Measurements from ENCODE around the gene PCDHGA8. TPM values are rescaled to one million over a fixed set of nuclear protein-coding genes. Genes with fewer than 3 reads are reported as not detected.
A peak's percentile ranks its signal among the peaks of the same experiment; 100 is the strongest.

The PCDHGA8 gene
- total and polyA plus RNA-seq, 4 donors = 0.02 to 0.75 (median 0.13) TPM

DNA sequence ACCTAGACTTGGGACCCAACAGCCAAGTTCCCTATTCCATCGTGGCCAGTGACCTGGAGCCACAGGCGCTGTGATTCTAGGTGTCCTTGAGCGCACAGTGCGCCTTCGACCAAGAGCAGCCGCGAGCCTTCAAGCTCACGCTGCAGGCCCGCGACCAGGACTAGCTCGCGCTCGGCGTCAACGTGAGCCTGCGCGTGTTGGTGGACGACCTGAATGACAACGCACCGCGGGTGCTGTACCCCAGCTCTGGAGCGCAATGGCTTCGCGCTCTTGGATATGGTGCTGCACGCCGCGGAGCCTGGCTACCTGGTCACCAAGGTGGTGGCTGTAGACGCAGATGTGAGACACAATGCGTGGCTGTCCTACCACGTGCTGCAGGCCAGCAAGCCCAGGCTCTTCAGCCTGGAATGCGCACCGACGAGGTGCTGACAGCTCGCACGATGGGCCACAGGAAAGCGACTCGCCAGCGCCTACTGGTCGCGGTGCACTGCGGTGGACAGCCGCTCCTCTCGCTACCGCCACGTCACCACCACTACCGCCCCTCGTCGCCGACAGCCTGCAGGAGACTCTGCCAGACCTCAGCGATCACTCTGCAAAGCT, 49.2 kb downstream of the PCDHGA8 start:
- no peaks in the 10 kb centered on the region for H3K27me3 ChIP-seq (ENCODE audit: control insufficient read depth in 4 of 4, insufficient read depth in 4 of 4, low read length in 3 of 4)
- TF ChIP-seq EGR1 (IDR thresholded peaks at IDR 0.05; ENCODE audit: low read depth in 2 of 2) (no peak), FOXA1 (IDR thresholded peaks at IDR 0.05) (no peak), TAF1 (conservative IDR thresholded peaks at IDR 0.05) (no peak), NR2F2 (IDR thresholded peaks at IDR 0.05) (no peak), HNF4A (conservative IDR thresholded peaks at IDR 0.05) (no peak), HNF4G (IDR thresholded peaks at IDR 0.05) (no peak), GABPA (IDR thresholded peaks at IDR 0.05 in 1 of 2, conservative IDR thresholded peaks at IDR 0.05 in 1 of 2) (no peak), JUND (IDR thresholded peaks at IDR 0.05) (no peak)
- TF ChIP-seq, protein P1, sequence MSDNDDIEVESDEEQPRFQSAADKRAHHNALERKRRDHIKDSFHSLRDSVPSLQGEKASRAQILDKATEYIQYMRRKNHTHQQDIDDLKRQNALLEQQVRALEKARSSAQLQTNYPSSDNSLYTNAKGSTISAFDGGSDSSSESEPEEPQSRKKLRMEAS (IDR thresholded peaks at IDR 0.05) = no peak
- TF ChIP-seq, protein P2, sequence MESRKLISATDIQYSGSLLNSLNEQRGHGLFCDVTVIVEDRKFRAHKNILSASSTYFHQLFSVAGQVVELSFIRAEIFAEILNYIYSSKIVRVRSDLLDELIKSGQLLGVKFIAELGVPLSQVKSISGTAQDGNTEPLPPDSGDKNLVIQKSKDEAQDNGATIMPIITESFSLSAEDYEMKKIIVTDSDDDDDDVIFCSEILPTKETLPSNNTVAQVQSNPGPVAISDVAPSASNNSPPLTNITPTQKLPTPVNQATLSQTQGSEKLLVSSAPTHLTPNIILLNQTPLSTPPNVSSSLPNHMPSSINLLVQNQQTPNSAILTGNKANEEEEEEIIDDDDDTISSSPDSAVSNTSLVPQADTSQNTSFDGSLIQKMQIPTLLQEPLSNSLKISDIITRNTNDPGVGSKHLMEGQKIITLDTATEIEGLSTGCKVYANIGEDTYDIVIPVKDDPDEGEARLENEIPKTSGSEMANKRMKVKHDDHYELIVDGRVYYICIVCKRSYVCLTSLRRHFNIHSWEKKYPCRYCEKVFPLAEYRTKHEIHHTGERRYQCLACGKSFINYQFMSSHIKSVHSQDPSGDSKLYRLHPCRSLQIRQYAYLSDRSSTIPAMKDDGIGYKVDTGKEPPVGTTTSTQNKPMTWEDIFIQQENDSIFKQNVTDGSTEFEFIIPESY (IDR thresholded peaks at IDR 0.05) = no peak
- peaks cover 8 to 24% (median 11%) of the 10 kb centered on the region in 4 donors for H3K9me3 ChIP-seq (ENCODE audit: control insufficient read depth in 4 of 4, low read length in 3 of 4)
- peaks cover 0 to 2% (median 0%) of the 10 kb centered on the region in 4 donors for H3K36me3 ChIP-seq (ENCODE audit: control insufficient read depth in 4 of 4, insufficient read depth in 3 of 4, low read depth in 1 of 4, low read length in 3 of 4)
- WGBS = 47% methylated on average over 50 of the region's 50 CpGs
- DNase-seq (ENCODE audit: low spot score) = no peak
- H3K9ac ChIP-seq (ENCODE audit: low read depth in 1 of 2, low read length in 2 of 2) = no peak overlapping the region
- no peaks in the 10 kb centered on the region for H3K4me1 ChIP-seq (ENCODE audit: control insufficient read depth in 4 of 4, insufficient read depth in 4 of 4, low read length in 3 of 4)
- H3K4me3 ChIP-seq (ENCODE audit: low read depth in 1 of 3, low read length in 3 of 3) = peak overlapping the region in 2 of 3 donors; percentile 10 to 38
- H3K27ac ChIP-seq (ENCODE audit: low read depth in 1 of 2, low read length in 2 of 2) = no peak overlapping the region

Other genes with a start within 250 kb of the PCDHGA8 start
Only the 30 nearest of the 37 such genes appear.
- gene PCDHB9, start 205.5 kb upstream of the PCDHGA8 start, total RNA-seq = under 1 TPM; 0.09 to 0.25 TPM
- gene PCDHB9, start 205.5 kb upstream of the PCDHGA8 start, polyA plus RNA-seq = under 1 TPM; 0.03 to 0.07 TPM
- gene PCDHB10, start 200.3 kb upstream of the PCDHGA8 start, total RNA-seq = under 1 TPM; 0.14 to 0.17 TPM
- under 1 TPM; 0.07 TPM for gene PCDHB10, start 200.3 kb upstream of the PCDHGA8 start, polyA plus RNA-seq
- gene PCDHB11, start 193.0 kb upstream of the PCDHGA8 start, total RNA-seq = under 1 TPM; 0.23 to 0.33 TPM
- under 1 TPM; 0.08 to 0.09 TPM for gene PCDHB11, start 193.0 kb upstream of the PCDHGA8 start, polyA plus RNA-seq
- under 1 TPM; 0.28 to 0.33 TPM for gene PCDHB12, start 183.9 kb upstream of the PCDHGA8 start, total RNA-seq
- under 1 TPM; 0.06 to 0.12 TPM for gene PCDHB12, start 183.9 kb upstream of the PCDHGA8 start, polyA plus RNA-seq
- gene PCDHB13, start 178.7 kb upstream of the PCDHGA8 start, total RNA-seq = under 1 TPM; 0.19 to 0.42 TPM
- under 1 TPM; 0.11 to 0.17 TPM for gene PCDHB13, start 178.7 kb upstream of the PCDHGA8 start, polyA plus RNA-seq
- gene PCDHB14, start 169.3 kb upstream of the PCDHGA8 start, total RNA-seq = under 1 TPM; 0.42 to 0.47 TPM
- gene PCDHB14, start 169.3 kb upstream of the PCDHGA8 start, polyA plus RNA-seq = under 1 TPM; 0.10 to 0.23 TPM
- gene PCDHB15, start 147.2 kb upstream of the PCDHGA8 start, total RNA-seq = under 1 TPM; 0.28 to 0.59 TPM
- under 1 TPM; 0.21 to 0.52 TPM for gene PCDHB15, start 147.2 kb upstream of the PCDHGA8 start, polyA plus RNA-seq
- under 1 TPM; 0.19 to 0.42 TPM for gene SLC25A2, start 88.6 kb upstream of the PCDHGA8 start, total RNA-seq
- gene SLC25A2, start 88.6 kb upstream of the PCDHGA8 start, polyA plus RNA-seq = not detected
- 10 to 100 TPM; 25.7 to 36.3 TPM for gene TAF7, start 71.8 kb upstream of the PCDHGA8 start, total RNA-seq
- 10 to 100 TPM; 23.5 to 30.8 TPM for gene TAF7, start 71.8 kb upstream of the PCDHGA8 start, polyA plus RNA-seq
- under 1 TPM; 0.05 to 0.08 TPM for gene PCDHGA1, start 62.1 kb upstream of the PCDHGA8 start, total RNA-seq
- under 1 TPM in 1 of 2 donors, not detected in 1; 0.05 TPM for gene PCDHGA1, start 62.1 kb upstream of the PCDHGA8 start, polyA plus RNA-seq
- under 1 TPM; 0.23 to 0.42 TPM for gene PCDHGA2, start 53.9 kb upstream of the PCDHGA8 start, total RNA-seq
- under 1 TPM; 0.26 to 0.46 TPM for gene PCDHGA2, start 53.9 kb upstream of the PCDHGA8 start, polyA plus RNA-seq
- gene PCDHGA3, start 48.8 kb upstream of the PCDHGA8 start, total RNA-seq = under 1 TPM; 0.09 to 0.59 TPM
- under 1 TPM; 0.25 to 0.32 TPM for gene PCDHGA3, start 48.8 kb upstream of the PCDHGA8 start, polyA plus RNA-seq
- under 1 TPM; 0.14 to 0.75 TPM for gene PCDHGB1, start 42.5 kb upstream of the PCDHGA8 start, total RNA-seq
- under 1 TPM; 0.10 to 0.11 TPM for gene PCDHGB1, start 42.5 kb upstream of the PCDHGA8 start, polyA plus RNA-seq
- gene PCDHGA4, start 37.6 kb upstream of the PCDHGA8 start, total RNA-seq = under 1 TPM; 0.23 to 0.92 TPM
- gene PCDHGA4, start 37.6 kb upstream of the PCDHGA8 start, polyA plus RNA-seq = under 1 TPM; 0.15 to 0.21 TPM
- gene PCDHGB2, start 32.6 kb upstream of the PCDHGA8 start, total RNA-seq = 1 to 10 TPM in 1 of 2 donors, under 1 TPM in 1; 0.47 to 1.0 TPM
- gene PCDHGB2, start 32.6 kb upstream of the PCDHGA8 start, polyA plus RNA-seq = under 1 TPM in 1 of 2 donors, not detected in 1; 0.28 TPM
- under 1 TPM; 0.09 to 0.50 TPM for gene PCDHGA5, start 28.5 kb upstream of the PCDHGA8 start, total RNA-seq
- gene PCDHGA5, start 28.5 kb upstream of the PCDHGA8 start, polyA plus RNA-seq = under 1 TPM; 0.04 to 0.08 TPM
- gene PCDHGB3, start 22.4 kb upstream of the PCDHGA8 start, total RNA-seq = 1 to 10 TPM in 1 of 2 donors, under 1 TPM in 1; 0.37 to 1.2 TPM
- under 1 TPM in 1 of 2 donors, not detected in 1; 0.07 TPM for gene PCDHGB3, start 22.4 kb upstream of the PCDHGA8 start, polyA plus RNA-seq
- gene PCDHGA6, start 18.7 kb upstream of the PCDHGA8 start, total RNA-seq = under 1 TPM; 0.37 to 0.67 TPM
- under 1 TPM; 0.08 to 0.18 TPM for gene PCDHGA6, start 18.7 kb upstream of the PCDHGA8 start, polyA plus RNA-seq
- gene PCDHGA7, start 9.9 kb upstream of the PCDHGA8 start, total RNA-seq = under 1 TPM; 0.19 to 0.67 TPM
- gene PCDHGA7, start 9.9 kb upstream of the PCDHGA8 start, polyA plus RNA-seq = under 1 TPM; 0.21 TPM
- gene PCDHGB4, start 4.9 kb upstream of the PCDHGA8 start, total RNA-seq = 1 to 10 TPM; 1.7 to 2.8 TPM
- 1 to 10 TPM in 1 of 2 donors, under 1 TPM in 1; 0.76 to 1.4 TPM for gene PCDHGB4, start 4.9 kb upstream of the PCDHGA8 start, polyA plus RNA-seq
- gene PCDHGB5, start 5.3 kb downstream of the PCDHGA8 start, total RNA-seq = 1 to 10 TPM; 2.5 to 3.8 TPM
- 1 to 10 TPM in 1 of 2 donors, under 1 TPM in 1; 0.76 to 2.0 TPM for gene PCDHGB5, start 5.3 kb downstream of the PCDHGA8 start, polyA plus RNA-seq
- 1 to 10 TPM in 1 of 2 donors, under 1 TPM in 1; 0.51 to 2.8 TPM for gene PCDHGA9, start 10.1 kb downstream of the PCDHGA8 start, total RNA-seq
- under 1 TPM; 0.11 to 0.63 TPM for gene PCDHGA9, start 10.1 kb downstream of the PCDHGA8 start, polyA plus RNA-seq
- 1 to 10 TPM; 1.4 to 2.8 TPM for gene PCDHGB6, start 15.4 kb downstream of the PCDHGA8 start, total RNA-seq
- gene PCDHGB6, start 15.4 kb downstream of the PCDHGA8 start, polyA plus RNA-seq = 1 to 10 TPM in 1 of 2 donors, under 1 TPM in 1; 0.53 to 1.8 TPM
- gene PCDHGA10, start 20.4 kb downstream of the PCDHGA8 start, total RNA-seq = 1 to 10 TPM; 2.0 to 3.9 TPM
- 1 to 10 TPM; 1.2 to 1.3 TPM for gene PCDHGA10, start 20.4 kb downstream of the PCDHGA8 start, polyA plus RNA-seq
- gene PCDHGB7, start 25.0 kb downstream of the PCDHGA8 start, total RNA-seq = 1 to 10 TPM; 1.6 to 3.1 TPM
- gene PCDHGB7, start 25.0 kb downstream of the PCDHGA8 start, polyA plus RNA-seq = under 1 TPM; 0.74 to 0.78 TPM
- gene PCDHGA11, start 28.4 kb downstream of the PCDHGA8 start, total RNA-seq = 1 to 10 TPM in 1 of 2 donors, under 1 TPM in 1; 0.75 to 2.5 TPM
- gene PCDHGA11, start 28.4 kb downstream of the PCDHGA8 start, polyA plus RNA-seq = under 1 TPM; 0.22 to 0.25 TPM
- gene PCDHGA12, start 37.9 kb downstream of the PCDHGA8 start, total RNA-seq = 1 to 10 TPM in 1 of 2 donors, under 1 TPM in 1; 0.37 to 1.9 TPM
- under 1 TPM; 0.39 to 0.74 TPM for gene PCDHGA12, start 37.9 kb downstream of the PCDHGA8 start, polyA plus RNA-seq
- gene PCDHGC3, start 83.3 kb downstream of the PCDHGA8 start, total RNA-seq = 1 to 10 TPM; 3.7 to 5.7 TPM
- 10 to 100 TPM in 1 of 2 donors, 1 to 10 TPM in 1; 6.8 to 11.0 TPM for gene PCDHGC3, start 83.3 kb downstream of the PCDHGA8 start, polyA plus RNA-seq
- 1 to 10 TPM in 1 of 2 donors, under 1 TPM in 1; 0.33 to 1.4 TPM for gene PCDHGC4, start 92.4 kb downstream of the PCDHGA8 start, total RNA-seq
- gene PCDHGC4, start 92.4 kb downstream of the PCDHGA8 start, polyA plus RNA-seq = not detected
- 1 to 10 TPM in 1 of 2 donors, under 1 TPM in 1; 0.19 to 1.1 TPM for gene PCDHGC5, start 96.4 kb downstream of the PCDHGA8 start, total RNA-seq
- gene PCDHGC5, start 96.4 kb downstream of the PCDHGA8 start, polyA plus RNA-seq = under 1 TPM in 1 of 2 donors, not detected in 1; 0.02 TPM

All from liver (tissue), 9 donors.